CD14-positive monocyte (primary cell): Measurements from ENCODE around the gene PPA1. TPM values are rescaled to one million over a fixed set of nuclear protein-coding genes. Genes with fewer than 3 reads are reported as not detected.

Experiments
- DNase-seq, 3 donors: peaks; one replicate each; pipeline ENCODE4 v3.0.0-alpha.2; 2011 to 2022
- H2AFZ ChIP-seq: 2 replicates; pipeline ENCODE4 v1.6.0; 2012; ENCODE audit warnings: mild to moderate bottlenecking, low read depth, low read length, inconsistent platforms; ENCODE audit not compliant: insufficient read depth, poor library complexity, severe bottlenecking
- H3K27ac ChIP-seq, 2 donors: 1 replicate in 1 of 2; 2 replicates in 1 of 2; pipeline ENCODE4 v1.5.1; 2012 to 2013; ENCODE audit warnings: low read length in 2 of 2, control low read depth in 1 of 2, inconsistent platforms in 1 of 2, low read depth in 1 of 2, mild to moderate bottlenecking in 1 of 2
- H3K27me3 ChIP-seq, 2 donors: one replicate each; pipeline versions ENCODE4 v1.6.0 to v1.6.1; 2011 to 2013; ENCODE audit warnings: low read length in 2 of 2; ENCODE audit not compliant: control insufficient read depth in 2 of 2, insufficient read depth in 2 of 2
- H3K36me3 ChIP-seq, 2 donors: replicated peaks in 1 of 2; 1 replicate in 1 of 2; 2 replicates in 1 of 2; pipeline versions ENCODE4 v1.5.1 to v1.6.1; 2012 to 2013; ENCODE audit warnings: low read length in 2 of 2, control low read depth in 1 of 2, inconsistent platforms in 1 of 2, mild to moderate bottlenecking in 1 of 2; ENCODE audit not compliant: insufficient read depth in 2 of 2, control insufficient read depth in 1 of 2
- H3K4me1 ChIP-seq, 2 donors: 1 replicate in 1 of 2; 2 replicates in 1 of 2; pipeline versions ENCODE4 v1.5.1 to v1.6.1; 2012 to 2013; ENCODE audit warnings: low read length in 2 of 2, control low read depth in 1 of 2, inconsistent platforms in 1 of 2, mild to moderate bottlenecking in 1 of 2, moderate library complexity in 1 of 2; ENCODE audit not compliant: insufficient read depth in 2 of 2, control insufficient read depth in 1 of 2
- H3K4me2 ChIP-seq: replicated peaks from 2 replicates; pipeline ENCODE3; 2012; ENCODE audit warnings: low read length, moderate library complexity, mild to moderate bottlenecking; ENCODE audit not compliant: poor library complexity, severe bottlenecking; ENCODE audit errors: extremely low read depth
- H3K4me3 ChIP-seq, 3 experiments: fragments of 200-600 bp in 1 of 3; sonication (generic) in 1 of 3; replicated peaks in 1 of 3; 1 replicate in 2 of 3; 2 replicates in 1 of 3; pipeline ENCODE4 v1.5.1; 2011 to 2013; ENCODE audit warnings: low read length in 3 of 3, mild to moderate bottlenecking in 3 of 3, control low read depth in 2 of 3, low read depth in 2 of 3, inconsistent platforms in 1 of 3, moderate library complexity in 1 of 3
- H3K79me2 ChIP-seq: 2 replicates; pipeline ENCODE4 v1.6.0; 2012; ENCODE audit warnings: mild to moderate bottlenecking, control low read depth, inconsistent platforms, low read length, moderate library complexity; ENCODE audit not compliant: insufficient read depth
- H3K9ac ChIP-seq: 2 replicates; pipeline ENCODE4 v1.6.0; 2017; ENCODE audit warnings: low read length, mild to moderate bottlenecking; ENCODE audit not compliant: insufficient read depth, poor library complexity, severe bottlenecking
- H3K9me3 ChIP-seq, 2 donors: replicated peaks in 1 of 2; 1 replicate in 1 of 2; 2 replicates in 1 of 2; pipeline versions ENCODE4 v1.5.1 to v1.6.1; 2012 to 2013; ENCODE audit warnings: low read length in 2 of 2, control low read depth in 1 of 2; ENCODE audit not compliant: control insufficient read depth in 1 of 2, insufficient read depth in 1 of 2
- H4K20me1 ChIP-seq: 2 replicates; pipeline ENCODE4 v1.6.0; 2012; ENCODE audit warnings: mild to moderate bottlenecking, low read length, control low read depth, moderate library complexity; ENCODE audit not compliant: insufficient read depth
- H3K27ac Mint-ChIP-seq, 7 donors: one replicate each; pipeline ENCODE4 v1.8.0; 2020; ENCODE audit warnings: mild to moderate bottlenecking in 7 of 7, mixed read lengths in 7 of 7, moderate library complexity in 6 of 7, inconsistent platforms in 2 of 7
- H3K27me3 Mint-ChIP-seq, 3 donors: one replicate each; pipeline ENCODE4 v1.8.0; 2021 to 2022; ENCODE audit warnings: low read depth in 3 of 3, mild to moderate bottlenecking in 3 of 3, mixed read lengths in 3 of 3, moderate library complexity in 3 of 3, inconsistent platforms in 1 of 3
- H3K36me3 Mint-ChIP-seq, 2 donors: one replicate each; pipeline ENCODE4 v1.8.0; 2020; ENCODE audit warnings: mixed read lengths in 2 of 2, inconsistent platforms in 1 of 2, mild to moderate bottlenecking in 1 of 2
- H3K4me1 Mint-ChIP-seq: one replicate; pipeline ENCODE4 v1.8.0; 2020; ENCODE audit warnings: mild to moderate bottlenecking, mixed read lengths
- H3K4me3 Mint-ChIP-seq, 2 donors: one replicate each; pipeline ENCODE4 v1.8.0; 2020; ENCODE audit warnings: mild to moderate bottlenecking in 2 of 2, mixed read lengths in 2 of 2, moderate library complexity in 1 of 2
- H3K9me3 Mint-ChIP-seq, 7 donors: one replicate each; pipeline ENCODE4 v1.8.0; 2020 to 2022; ENCODE audit warnings: mixed read lengths in 7 of 7, mild to moderate bottlenecking in 6 of 7, moderate library complexity in 6 of 7, inconsistent platforms in 2 of 7
- WGBS: methylation state at CpG from one replicate; pipeline ENCODE4 v1.1.5; 2013; ENCODE audit warnings: missing lambda C conversion rate; ENCODE audit not compliant: insufficient coverage; 5-methylcytosine and 5-hydroxymethylcytosine counted together
- intact Hi-C, 2 donors: fragments of 100-400 bp; cut with micrococcal nuclease; formaldehyde crosslinking; loops; one replicate each; pipeline versions ENCODE4 v1.15.0 to v1.15.1; 2023
- polyA plus RNA-seq, 3 donors: library from polyadenylated mRNA; depleted of rRNA in 1 of 3; unstranded in 2 of 3; stranded (reverse) in 1 of 3; fragments of 300-500 nt in 2 of 3; fragments of >200 nt in 1 of 3; fragmentation: Illumina TruSeq in 2 of 3; gene quantifications; 1 replicate in 2 of 3; 2 replicates in 1 of 3; pipeline ENCODE4 v1.2.3, GENCODE V29; 2012 to 2021
- TF ChIP-seq, protein P1 (sequence below): fragments of 200-600 bp; IDR thresholded peaks from one replicate; pipeline ENCODE4 v1.8.0; 2022; ENCODE audit warnings: antibody characterized with exemption, mild to moderate bottlenecking

The PPA1 gene
- polyA plus RNA-seq, 3 donors = 30.9 to 125 (median 112) TPM

DNA sequence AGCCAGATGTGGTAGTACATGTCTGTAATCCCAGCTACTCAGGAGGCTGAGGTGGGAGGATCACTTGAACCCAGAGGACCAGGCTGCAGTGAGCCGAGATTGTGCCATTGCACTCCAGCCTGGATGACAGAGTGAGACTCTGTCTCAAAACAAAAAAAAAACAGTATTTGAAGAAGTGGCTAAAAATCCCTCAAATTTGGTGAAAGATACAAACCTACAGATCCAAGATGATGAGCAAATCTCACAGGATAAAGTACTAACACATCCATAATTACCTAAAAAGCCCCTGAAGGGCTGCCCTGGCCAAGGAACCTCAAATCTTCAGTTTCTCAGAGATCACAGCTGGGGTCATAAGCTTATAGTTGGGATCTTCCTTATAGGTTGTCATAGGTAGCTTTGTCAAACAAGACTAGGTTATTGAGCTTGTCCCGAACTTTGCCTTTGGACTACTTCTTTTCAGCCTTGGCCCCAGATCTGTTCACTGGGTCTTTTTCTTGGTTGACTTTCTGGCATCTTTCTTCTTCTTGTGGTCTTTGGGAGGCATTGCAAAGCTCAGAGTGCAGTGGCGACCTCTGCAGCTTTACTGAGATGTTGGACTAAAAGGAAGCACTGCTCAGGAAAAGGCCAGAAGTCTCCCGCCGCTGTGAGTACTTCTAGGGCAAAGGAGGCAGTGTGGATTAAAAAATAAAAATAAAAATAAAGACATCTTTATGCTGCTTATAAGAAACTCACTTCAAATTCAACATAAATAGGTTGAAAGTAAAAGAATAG lies 34.3 kb downstream of the PPA1 start:
- TF ChIP-seq, protein P1, sequence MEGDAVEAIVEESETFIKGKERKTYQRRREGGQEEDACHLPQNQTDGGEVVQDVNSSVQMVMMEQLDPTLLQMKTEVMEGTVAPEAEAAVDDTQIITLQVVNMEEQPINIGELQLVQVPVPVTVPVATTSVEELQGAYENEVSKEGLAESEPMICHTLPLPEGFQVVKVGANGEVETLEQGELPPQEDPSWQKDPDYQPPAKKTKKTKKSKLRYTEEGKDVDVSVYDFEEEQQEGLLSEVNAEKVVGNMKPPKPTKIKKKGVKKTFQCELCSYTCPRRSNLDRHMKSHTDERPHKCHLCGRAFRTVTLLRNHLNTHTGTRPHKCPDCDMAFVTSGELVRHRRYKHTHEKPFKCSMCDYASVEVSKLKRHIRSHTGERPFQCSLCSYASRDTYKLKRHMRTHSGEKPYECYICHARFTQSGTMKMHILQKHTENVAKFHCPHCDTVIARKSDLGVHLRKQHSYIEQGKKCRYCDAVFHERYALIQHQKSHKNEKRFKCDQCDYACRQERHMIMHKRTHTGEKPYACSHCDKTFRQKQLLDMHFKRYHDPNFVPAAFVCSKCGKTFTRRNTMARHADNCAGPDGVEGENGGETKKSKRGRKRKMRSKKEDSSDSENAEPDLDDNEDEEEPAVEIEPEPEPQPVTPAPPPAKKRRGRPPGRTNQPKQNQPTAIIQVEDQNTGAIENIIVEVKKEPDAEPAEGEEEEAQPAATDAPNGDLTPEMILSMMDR = no peak
- no peak overlapping the region for H3K4me3 ChIP-seq
- H4K20me1 ChIP-seq = no peaks in the 10 kb centered on the region
- no peaks in the 10 kb centered on the region for H3K9me3 ChIP-seq
- Mint-ChIP-seq H3K27ac (peak overlapping the region in 1 of 7 donors; percentile 32), H3K4me1 (peaks cover 12% of the 10 kb centered on the region), H3K36me3 (peaks cover 42 to 55% of the 10 kb centered on the region in 2 donors), H3K4me3 (no peak overlapping the region), H3K9me3 (peaks cover 0 to 6% (median 2%) of the 10 kb centered on the region in 7 donors), H3K27me3 (peaks cover 0 to 7% (median 0%) of the 10 kb centered on the region in 3 donors)
- H3K36me3 ChIP-seq = peaks cover 19 to 45% of the 10 kb centered on the region in 2 donors
- H3K4me1 ChIP-seq = peaks cover 2 to 10% of the 10 kb centered on the region in 2 donors
- WGBS = 100% methylated on average over 2 of the region's 5 CpGs
- H3K4me2 ChIP-seq = no peak overlapping the region
- intact Hi-C loops = no loop called here
- H3K27me3 ChIP-seq = no peaks in the 10 kb centered on the region
- DNase-seq = no peak
- no peak overlapping the region for H3K27ac ChIP-seq
- no peak overlapping the region for H3K9ac ChIP-seq
- no peaks in the 10 kb centered on the region for H3K79me2 ChIP-seq
- H2AFZ ChIP-seq = no peak overlapping the region

DNA sequence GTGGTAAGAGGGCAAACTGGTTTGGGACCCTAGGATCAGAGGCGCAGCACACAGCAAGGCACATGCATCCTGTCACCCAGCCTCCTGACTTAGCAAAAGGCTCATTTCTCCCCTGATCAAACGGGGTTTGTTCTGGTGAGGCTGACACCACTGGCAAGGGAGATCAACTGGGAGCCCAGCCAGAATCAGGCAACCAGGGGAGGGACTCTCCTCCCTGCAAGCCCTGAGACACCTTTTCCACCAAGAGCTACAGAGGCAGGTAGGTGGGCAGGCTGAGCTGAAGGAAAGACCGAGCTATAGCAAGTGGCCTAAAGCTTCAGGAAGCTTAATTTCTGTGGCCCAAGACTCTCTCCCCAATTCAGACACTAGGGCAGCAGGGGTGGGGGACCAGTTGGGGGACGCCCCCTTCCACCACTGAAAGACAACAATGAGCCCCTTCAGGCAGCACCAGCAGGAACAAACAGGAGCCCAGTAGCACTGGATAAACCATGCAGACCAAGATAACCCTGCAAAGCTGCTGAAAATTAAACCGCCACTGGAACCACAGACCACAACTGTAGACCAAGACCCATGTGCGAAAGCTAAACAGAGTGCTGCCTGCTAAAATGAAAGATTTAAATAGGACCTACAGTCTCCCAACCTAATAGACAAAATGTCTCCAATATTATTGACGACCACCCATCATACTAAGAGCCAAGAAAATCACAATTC lies 35.8 kb downstream of the PPA1 start:
- H3K4me3 ChIP-seq = no peak overlapping the region
- H3K27ac Mint-ChIP-seq = peak overlapping the region in 1 of 7 donors; percentile 77
- TF ChIP-seq, protein P1 = no peak
- peaks cover 0 to 7% (median 0%) of the 10 kb centered on the region in 3 donors for H3K27me3 Mint-ChIP-seq
- H3K4me2 ChIP-seq = no peak overlapping the region
- H3K27ac ChIP-seq = no peak overlapping the region
- peaks cover 34 to 47% of the 10 kb centered on the region in 2 donors for H3K36me3 Mint-ChIP-seq
- H4K20me1 ChIP-seq = no peaks in the 10 kb centered on the region
- H2AFZ ChIP-seq = no peak overlapping the region
- 24% methylated on average over 3 of the region's 7 CpGs for WGBS
- H3K4me1 Mint-ChIP-seq = peaks cover 26% of the 10 kb centered on the region
- no peak overlapping the region for H3K4me3 Mint-ChIP-seq
- H3K79me2 ChIP-seq = no peaks in the 10 kb centered on the region
- no peaks in the 10 kb centered on the region for H3K9me3 ChIP-seq
- peaks cover 0 to 6% (median 2%) of the 10 kb centered on the region in 7 donors for H3K9me3 Mint-ChIP-seq
- H3K27me3 ChIP-seq = no peaks in the 10 kb centered on the region
- H3K9ac ChIP-seq = peak overlapping the region; percentile 12
- intact Hi-C loops = no loop called here
- H3K36me3 ChIP-seq = peaks cover 10 to 30% of the 10 kb centered on the region in 2 donors
- DNase-seq = no peak
- peaks cover 17 to 25% of the 10 kb centered on the region in 2 donors for H3K4me1 ChIP-seq
